ENCODE data around the gene ERMP1. TPM values are rescaled to one million over a fixed set of nuclear protein-coding genes. Genes with fewer than 3 reads are reported as not detected.

Gene ERMP1
- total RNA-seq, 1 experiment from 2014 or later: 17.8 TPM

- no peak for TF ChIP-seq EZH2 (IDR thresholded peaks at IDR 0.05; ENCODE audit: low read length, unreplicated experiment)
- no peak for TF ChIP-seq EZH2phosphoT487 (IDR thresholded peaks at IDR 0.05; ENCODE audit: borderline replicate concordance, low read length)
- TF ChIP-seq, protein P1, sequence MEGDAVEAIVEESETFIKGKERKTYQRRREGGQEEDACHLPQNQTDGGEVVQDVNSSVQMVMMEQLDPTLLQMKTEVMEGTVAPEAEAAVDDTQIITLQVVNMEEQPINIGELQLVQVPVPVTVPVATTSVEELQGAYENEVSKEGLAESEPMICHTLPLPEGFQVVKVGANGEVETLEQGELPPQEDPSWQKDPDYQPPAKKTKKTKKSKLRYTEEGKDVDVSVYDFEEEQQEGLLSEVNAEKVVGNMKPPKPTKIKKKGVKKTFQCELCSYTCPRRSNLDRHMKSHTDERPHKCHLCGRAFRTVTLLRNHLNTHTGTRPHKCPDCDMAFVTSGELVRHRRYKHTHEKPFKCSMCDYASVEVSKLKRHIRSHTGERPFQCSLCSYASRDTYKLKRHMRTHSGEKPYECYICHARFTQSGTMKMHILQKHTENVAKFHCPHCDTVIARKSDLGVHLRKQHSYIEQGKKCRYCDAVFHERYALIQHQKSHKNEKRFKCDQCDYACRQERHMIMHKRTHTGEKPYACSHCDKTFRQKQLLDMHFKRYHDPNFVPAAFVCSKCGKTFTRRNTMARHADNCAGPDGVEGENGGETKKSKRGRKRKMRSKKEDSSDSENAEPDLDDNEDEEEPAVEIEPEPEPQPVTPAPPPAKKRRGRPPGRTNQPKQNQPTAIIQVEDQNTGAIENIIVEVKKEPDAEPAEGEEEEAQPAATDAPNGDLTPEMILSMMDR (conservative IDR thresholded peaks at IDR 0.05; ENCODE audit: low read depth, low read length): no peak
- POLR2A ChIA-PET (ENCODE audit: unreplicated experiment): no interaction called here
- H3K9me3 ChIP-seq (ENCODE audit: low read length): no peaks in the 10 kb centered on the region
- H3K4me2 ChIP-seq (ENCODE audit: low read length): no peak overlapping the region
- no peaks in the 10 kb centered on the region for H3K27me3 ChIP-seq (ENCODE audit: low read length)
- H3K9ac ChIP-seq (ENCODE audit: low read length): no peak overlapping the region
- H4K20me1 ChIP-seq (ENCODE audit: low read length): no peaks in the 10 kb centered on the region
- DNase-seq (no peak), ATAC-seq (no peak)
- no peak overlapping the region for H3K27ac ChIP-seq (ENCODE audit: low read length)
- no peaks in the 10 kb centered on the region for H3K4me1 ChIP-seq (ENCODE audit: insufficient read depth, low read length)
- H3F3A ChIP-seq (ENCODE audit: low read length, unreplicated experiment): no peaks in the 10 kb centered on the region
- H3K9me2 ChIP-seq (replicated peaks; ENCODE audit: low read length): no peaks in the 10 kb centered on the region
- CTCF ChIA-PET: no interaction called here
- H3K4me3 ChIP-seq (ENCODE audit: low read length): no peak overlapping the region
- H3K36me3 ChIP-seq (ENCODE audit: low read depth, low read length): no peaks in the 10 kb centered on the region
- H2AFZ ChIP-seq (ENCODE audit: low read length): no peak overlapping the region
- intact Hi-C loops (cut with micrococcal nuclease): no loop called here
- BruUV-seq (replicated peaks): no TSS peak
- H3K79me2 ChIP-seq (ENCODE audit: low read length): no peaks in the 10 kb centered on the region
Measured at GRCh38 chr9:5858833-5859232, 25.9 kb upstream of the ERMP1 start.

DNA sequence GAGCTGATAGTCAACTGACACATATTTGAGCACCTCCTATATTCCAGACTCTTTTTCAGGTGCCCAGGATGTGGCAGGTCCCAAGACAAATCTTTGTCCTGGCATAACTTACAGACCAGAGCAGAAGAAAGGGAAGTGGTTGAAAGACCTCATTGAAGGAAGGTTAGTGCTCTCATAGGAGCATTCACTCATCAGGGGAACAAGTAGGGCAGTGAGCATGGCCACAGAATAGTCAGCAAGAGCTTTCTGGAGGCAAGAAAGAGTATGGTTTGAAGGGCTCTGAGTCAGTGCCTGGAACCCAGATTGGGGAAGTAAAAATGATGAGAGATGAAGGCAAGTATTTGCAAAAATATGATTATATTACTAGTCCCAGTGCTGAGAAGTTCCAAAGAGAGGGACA, 25.0 kb upstream of the ERMP1 start:
- Histone ChIP-seq H3K4me1 (ENCODE audit: insufficient read depth, low read length) (no peaks in the 10 kb centered on the region), H3K27ac (ENCODE audit: low read length) (no peak overlapping the region), H3K79me2 (ENCODE audit: low read length) (no peaks in the 10 kb centered on the region), H2AFZ (ENCODE audit: low read length) (no peak overlapping the region), H3K27me3 (ENCODE audit: low read length) (no peaks in the 10 kb centered on the region), H3K4me2 (ENCODE audit: low read length) (no peak overlapping the region), H3K9me3 (ENCODE audit: low read length) (no peaks in the 10 kb centered on the region), H3K36me3 (ENCODE audit: low read depth, low read length) (no peaks in the 10 kb centered on the region), H3K9me2 (replicated peaks; ENCODE audit: low read length) (no peaks in the 10 kb centered on the region), H3K9ac (ENCODE audit: low read length) (no peak overlapping the region), H4K20me1 (ENCODE audit: low read length) (no peaks in the 10 kb centered on the region), H3F3A (ENCODE audit: low read length, unreplicated experiment) (no peaks in the 10 kb centered on the region), H3K4me3 (ENCODE audit: low read length) (no peak overlapping the region)
- ATAC-seq (no peak), DNase-seq (no peak)
- BruUV-seq (replicated peaks): no TSS peak
- CTCF ChIA-PET: no interaction called here
- intact Hi-C loops (cut with micrococcal nuclease): no loop called here
- TF ChIP-seq, protein P1 (conservative IDR thresholded peaks at IDR 0.05; ENCODE audit: low read depth, low read length): no peak
- TF ChIP-seq EZH2 (IDR thresholded peaks at IDR 0.05; ENCODE audit: low read length, unreplicated experiment) (no peak), EZH2phosphoT487 (IDR thresholded peaks at IDR 0.05; ENCODE audit: borderline replicate concordance, low read length) (no peak)
- POLR2A ChIA-PET (ENCODE audit: unreplicated experiment): no interaction called here

DNA sequence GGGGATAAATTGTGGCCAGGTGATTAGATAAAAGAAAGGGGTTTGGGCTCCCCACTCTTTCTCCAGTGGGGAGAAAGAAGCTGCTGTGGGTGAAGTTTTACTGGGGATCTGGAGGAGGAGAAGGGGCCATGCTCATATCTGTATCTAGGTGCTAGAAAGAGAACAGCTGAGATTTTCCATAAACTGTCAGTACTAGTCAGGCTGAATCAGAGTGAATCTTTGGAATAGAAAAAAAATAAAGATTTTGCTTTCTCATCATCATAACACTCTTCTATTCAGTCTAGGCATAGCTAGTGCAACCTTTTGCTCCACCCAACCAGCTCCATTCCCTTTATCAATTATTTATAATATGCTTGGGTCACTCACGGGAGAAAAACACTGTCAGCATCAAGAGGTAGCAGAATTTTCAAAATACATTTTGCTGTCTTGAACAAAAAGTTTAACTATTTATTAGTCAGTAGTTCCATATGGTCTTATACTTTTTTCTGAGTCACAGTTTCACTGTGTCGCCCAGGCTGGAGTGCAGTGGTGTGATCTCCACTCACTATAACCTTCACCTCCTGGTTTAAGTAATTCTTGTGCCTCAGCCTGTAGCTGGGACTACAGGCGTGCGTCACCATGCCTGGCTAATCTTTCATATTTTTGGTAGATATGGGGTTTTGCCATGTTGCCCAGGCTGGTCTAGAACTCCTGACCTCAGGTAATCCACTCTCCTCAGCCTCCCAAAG, 21.3 kb upstream of the ERMP1 start:
- H3K27ac ChIP-seq (ENCODE audit: low read length): no peak overlapping the region
- CTCF ChIA-PET: no interaction called here
- no TSS peak for BruUV-seq (replicated peaks)

More for the DNA sequence above, 21.3 kb upstream of the ERMP1 start:
- intact Hi-C loops (cut with micrococcal nuclease): no loop called here
- no peaks in the 10 kb centered on the region for H3K79me2 ChIP-seq (ENCODE audit: low read length)
- no peaks in the 10 kb centered on the region for H3K27me3 ChIP-seq (ENCODE audit: low read length)
- H3K36me3 ChIP-seq (ENCODE audit: low read depth, low read length): no peaks in the 10 kb centered on the region
- TF ChIP-seq EZH2 (IDR thresholded peaks at IDR 0.05; ENCODE audit: low read length, unreplicated experiment) (no peak), EZH2phosphoT487 (IDR thresholded peaks at IDR 0.05; ENCODE audit: borderline replicate concordance, low read length) (no peak)
- TF ChIP-seq, protein P1 (conservative IDR thresholded peaks at IDR 0.05; ENCODE audit: low read depth, low read length): no peak
- ATAC-seq: no peak
- no peaks in the 10 kb centered on the region for H3K9me2 ChIP-seq (replicated peaks; ENCODE audit: low read length)
- no peak for DNase-seq
- no peak overlapping the region for H2AFZ ChIP-seq (ENCODE audit: low read length)
- H3F3A ChIP-seq (ENCODE audit: low read length, unreplicated experiment): no peaks in the 10 kb centered on the region
- peaks cover 14% of the 10 kb centered on the region for H3K4me1 ChIP-seq (ENCODE audit: insufficient read depth, low read length)
- H3K4me3 ChIP-seq (ENCODE audit: low read length): no peak overlapping the region
- POLR2A ChIA-PET (ENCODE audit: unreplicated experiment): no interaction called here
- H3K9ac ChIP-seq (ENCODE audit: low read length): no peak overlapping the region
- no peaks in the 10 kb centered on the region for H4K20me1 ChIP-seq (ENCODE audit: low read length)
- H3K9me3 ChIP-seq (ENCODE audit: low read length): no peaks in the 10 kb centered on the region
- no peak overlapping the region for H3K4me2 ChIP-seq (ENCODE audit: low read length)

Data from PC-3 (cell line).